Liver (tissue), 3 donors: Measurements from ENCODE around the gene CDH4.

Source experiments
- ATF3 ChIP-seq: IDR thresholded peaks from 2 replicates; pipeline ENCODE4 v1.6.1; 2016; ENCODE audit warnings: antibody characterized with exemption
- CTCF ChIP-seq: fragments of 150-350 bp; IDR thresholded peaks from 2 replicates; pipeline ENCODE4 v1.5.1; 2017; ENCODE audit warnings: improper control_type of control experiment, low read depth, low read length; ENCODE audit not compliant: missing input control
- GABPA ChIP-seq, 2 donors: IDR thresholded peaks in 1 of 2; conservative IDR thresholded peaks in 1 of 2; 2 replicates each; pipeline ENCODE4 v1.6.1; 2016; ENCODE audit warnings: antibody characterized with exemption in 2 of 2, mild to moderate bottlenecking in 1 of 2, moderate library complexity in 1 of 2
- JUND ChIP-seq, 2 donors: IDR thresholded peaks; 2 replicates each; pipeline ENCODE4 v1.6.1; 2016; ENCODE audit warnings: antibody characterized with exemption in 2 of 2
- REST ChIP-seq: IDR thresholded peaks from 2 replicates; pipeline ENCODE4 v1.6.1; 2016; ENCODE audit warnings: antibody characterized with exemption, mild to moderate bottlenecking
- TAF1 ChIP-seq: conservative IDR thresholded peaks from 2 replicates; pipeline ENCODE4 v1.6.1; 2016; ENCODE audit warnings: antibody characterized with exemption, mild to moderate bottlenecking
- ZBTB33 ChIP-seq: IDR thresholded peaks from 2 replicates; pipeline ENCODE4 v1.6.1; 2016; ENCODE audit warnings: antibody characterized with exemption
- donor health status: healthy.
- donor health status: healthy.

GRCh38 chr20:61929971-61930666, 678.1 kb downstream of the CDH4 start:
- TF ChIP-seq REST = no peak
- no peak for TF ChIP-seq CTCF
- TF ChIP-seq GABPA (IDR thresholded peaks at IDR 0.05 in 1 of 2, conservative IDR thresholded peaks at IDR 0.05 in 1 of 2) = no peak
- no peak for TF ChIP-seq ATF3
- TF ChIP-seq JUND (IDR thresholded peaks at IDR 0.05) = no peak
- TF ChIP-seq TAF1 = no peak
- no peak for TF ChIP-seq ZBTB33
